ENCODE results near the gene RANBP17.
A peak's percentile ranks its signal among the peaks of the same experiment; 100 is the strongest.

DNA sequence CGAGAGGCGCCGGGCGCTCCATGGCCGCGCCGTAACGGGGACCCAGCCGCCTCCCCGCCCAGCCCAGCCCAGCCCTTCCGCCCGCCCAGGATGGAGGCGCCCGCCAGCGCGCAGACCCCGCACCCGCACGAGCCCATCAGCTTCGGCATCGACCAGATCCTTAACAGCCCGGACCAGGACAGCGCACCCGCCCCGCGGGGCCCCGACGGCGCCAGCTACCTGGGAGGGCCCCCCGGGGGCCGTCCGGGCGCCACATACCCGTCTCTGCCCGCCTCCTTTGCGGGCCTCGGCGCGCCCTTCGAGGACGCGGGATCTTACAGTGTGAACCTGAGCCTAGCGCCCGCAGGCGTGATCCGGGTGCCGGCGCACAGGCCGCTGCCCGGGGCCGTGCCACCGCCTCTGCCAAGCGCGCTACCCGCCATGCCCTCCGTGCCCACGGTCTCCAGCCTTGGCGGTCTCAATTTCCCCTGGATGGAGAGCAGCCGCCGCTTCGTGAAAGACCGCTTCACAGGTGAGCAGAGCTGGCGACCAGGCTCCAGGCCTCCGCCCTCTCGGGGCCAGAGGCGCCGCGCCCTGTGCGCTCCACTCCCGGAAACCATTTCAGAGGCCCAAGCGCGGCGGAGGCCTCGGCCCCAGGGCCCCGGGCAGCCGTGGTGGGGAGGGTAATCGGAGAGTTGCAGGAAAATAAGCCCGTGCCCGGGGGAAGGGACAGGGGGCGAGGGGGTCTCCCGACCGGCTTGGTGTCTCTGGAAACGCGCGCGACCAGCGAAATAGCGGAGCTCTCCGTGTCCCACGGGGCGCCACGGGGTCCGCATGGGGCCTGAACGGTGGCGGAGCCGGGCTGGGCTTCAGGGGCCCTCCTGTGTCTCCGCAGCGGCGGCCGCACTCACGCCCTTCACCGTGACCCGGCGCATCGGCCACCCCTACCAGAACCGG, 447.7 kb downstream of the RANBP17 start:
- TF ChIP-seq EZH2phosphoT487 (IDR thresholded peaks at IDR 0.05; ENCODE audit: insufficient read depth, low read depth) (no peak), EZH2 (IDR thresholded peaks at IDR 0.05; ENCODE audit: insufficient read depth, poor library complexity, severe bottlenecking) (peak; percentile 0)
